GM12865 (cell line): Measurements from ENCODE around the gene ARMC6.

Experiments used
- DNase-seq: peaks from one replicate; pipeline ENCODE4 v3.0.0; 2010; ENCODE audit warnings: low read depth
- H3K4me3 ChIP-seq: 2 replicates; pipeline ENCODE4 v1.5.1; 2011; ENCODE audit warnings: mild to moderate bottlenecking, low read depth, low read length, control low read depth
- CTCF ChIP-seq: IDR thresholded peaks from 2 replicates; pipeline ENCODE4 v1.5.1; 2011; ENCODE audit warnings: low read length, control low read depth, low read depth, inconsistent platforms; ENCODE audit not compliant: insufficient read depth; ENCODE audit errors: missing control alignments

ARMC6 gene

GRCh38 chr19:18999016-18999758, 34.2 kb upstream of the ARMC6 start:
- no peak overlapping the region for H3K4me3 ChIP-seq
- DNase-seq, result no peak
- no peak for TF ChIP-seq CTCF

- no peak for DNase-seq
- TF ChIP-seq CTCF, result no peak
- no peak overlapping the region for H3K4me3 ChIP-seq
Observed at GRCh38 chr19:18999896-19000620, 33.3 kb upstream of the ARMC6 start.

- TF ChIP-seq CTCF, result no peak
- no peak for DNase-seq
Observed at GRCh38 chr19:19004144-19004543, 29.3 kb upstream of the ARMC6 start.

GRCh38 chr19:19006213-19006612, 27.2 kb upstream of the ARMC6 start:
- H3K4me3 ChIP-seq, result no peak overlapping the region
- no peak for TF ChIP-seq CTCF
- DNase-seq, result no peak

More at GRCh38 chr19:19004144-19004543, 29.3 kb upstream of the ARMC6 start:
- H3K4me3 ChIP-seq, result no peak overlapping the region

GRCh38 chr19:19009951-19010350, 23.5 kb upstream of the ARMC6 start:
- TF ChIP-seq CTCF, result no peak
- no peak overlapping the region for H3K4me3 ChIP-seq
- no peak for DNase-seq

- no peak for TF ChIP-seq CTCF
- DNase-seq, result no peak
- H3K4me3 ChIP-seq, result no peak overlapping the region
Observed at GRCh38 chr19:19010551-19010950, 22.9 kb upstream of the ARMC6 start.
